Transverse colon (tissue), 4 donors: Measurements from ENCODE around the gene FGD3.

Source experiments
- CTCF ChIP-seq, 5 experiments: fragments of 200-600 bp in 3 of 5; fragments of 450-650 bp in 2 of 5; sonication (generic) in 3 of 5; IDR thresholded peaks; 1 replicate in 2 of 5; 2 replicates in 3 of 5; pipeline ENCODE4 v1.5.1; 2016 to 2017; ENCODE audit warnings: antibody characterized with exemption in 5 of 5, inconsistent platforms in 3 of 5, mild to moderate bottlenecking in 2 of 5, moderate library complexity in 1 of 5
- EP300 ChIP-seq: sonication (generic); formaldehyde crosslinking; IDR thresholded peaks from one replicate; pipeline ENCODE4 v1.6.1; 2017; ENCODE audit warnings: antibody characterized with exemption, low read depth
- POLR2AphosphoS5 ChIP-seq, 3 donors: sonication (generic); formaldehyde crosslinking; IDR thresholded peaks; one replicate each; pipeline ENCODE4 v1.6.1; 2016; ENCODE audit warnings: antibody characterized with exemption in 3 of 3

DNA sequence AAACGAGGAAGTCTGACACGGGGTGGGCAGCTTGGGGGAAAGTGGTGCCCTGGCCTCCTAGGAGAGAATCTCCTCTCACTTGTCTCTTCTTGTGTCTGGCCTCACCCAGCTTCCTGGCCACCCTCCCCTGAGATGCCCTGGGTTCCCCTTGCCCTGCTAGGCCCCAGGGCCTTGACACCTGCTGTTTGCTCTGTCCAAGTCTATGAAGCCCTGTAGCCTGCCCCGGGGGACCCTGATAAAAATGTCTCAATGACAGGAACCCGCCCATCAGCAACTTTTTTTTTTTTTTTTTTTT is 76.1 kb downstream of the FGD3 start:
- TF ChIP-seq CTCF (IDR thresholded peaks at IDR 0.05) (no peak), EP300 (no peak), POLR2AphosphoS5 (IDR thresholded peaks at IDR 0.05) (no peak)
